ENCODE data around the gene LCN6. TPM values are rescaled to one million over a fixed set of nuclear protein-coding genes. Genes with fewer than 3 reads are reported as not detected.

Gene LCN6
- total and polyA plus RNA-seq, 9 of the 15 experiments (the other 6 are each of a cell fraction or from before 2014, with no cell fraction given): 0.10 to 0.45 (median 0.37) TPM; not detected in 5

GRCh38 chr9:136784997-136785361, 36.7 kb upstream of the LCN6 start (continued):
- TF ChIP-seq SMC3 (conservative IDR thresholded peaks at IDR 0.05; ENCODE audit: insufficient read depth, low read depth, low read length) (no peak), ZNF316 (IDR thresholded peaks at IDR 0.05) (no peak), ATF3 (IDR thresholded peaks at IDR 0.05) (peak; percentile 88), ATF3 (CRISPR knock-in tag; conservative IDR thresholded peaks at IDR 0.05) (no peak), IRF1 (CRISPR knock-in tag; IDR thresholded peaks at IDR 0.05; ENCODE audit: borderline replicate concordance) (no peak), RBM39 (optimal IDR thresholded peaks at IDR 0.05; ENCODE audit: low read depth, low read length) (no peak), PRPF4 (IDR thresholded peaks at IDR 0.05; ENCODE audit: insufficient read depth, low read depth, low read length, poor library complexity, severe bottlenecking) (no peak), CBX5 (IDR thresholded peaks at IDR 0.05; ENCODE audit: borderline replicate concordance, low read depth) (no peak), ADNP (tag; IDR thresholded peaks at IDR 0.05) (no peak), ZBTB5 (IDR thresholded peaks at IDR 0.05) (no peak), FUS (optimal IDR thresholded peaks at IDR 0.05; ENCODE audit: low read depth, low read length) (no peak), ZNF830 (CRISPR knock-in tag; IDR thresholded peaks at IDR 0.05) (no peak), BRF2 (IDR thresholded peaks at IDR 0.05; ENCODE audit: borderline replicate concordance, insufficient read depth, insufficient read length) (no peak), E2F4 (CRISPR knock-in tag; IDR thresholded peaks at IDR 0.05; ENCODE audit: low read depth) (no peak), RFX1 (IDR thresholded peaks at IDR 0.05) (no peak), CEBPG (CRISPR knock-in tag; IDR thresholded peaks at IDR 0.05) (no peak), CEBPG (tag; conservative IDR thresholded peaks at IDR 0.05 in 1 of 2, IDR thresholded peaks at IDR 0.05 in 1 of 2) (no peak), HOMEZ (CRISPR knock-in tag; IDR thresholded peaks at IDR 0.05) (no peak), FOXP1 (CRISPR knock-in tag; IDR thresholded peaks at IDR 0.05) (no peak), IRF9 (tag; IDR thresholded peaks at IDR 0.05) (no peak), GATAD2A (IDR thresholded peaks at IDR 0.05) (no peak), MAFK (IDR thresholded peaks at IDR 0.05; ENCODE audit: low read length) (no peak)

All from K562 (cell line).